Sigmoid colon (tissue), 4 donors: Measurements from ENCODE around the gene SRSF5.

Experiments used
- CTCF ChIP-seq, 4 experiments: fragments of 450-650 bp in 3 of 4; fragments of 200-600 bp in 1 of 4; IDR thresholded peaks; one replicate each; pipeline ENCODE4 v1.5.1; 2016 to 2019; ENCODE audit warnings: antibody characterized with exemption in 4 of 4, mild to moderate bottlenecking in 3 of 4, moderate library complexity in 2 of 4
- EP300 ChIP-seq, 4 donors: sonication (generic); formaldehyde crosslinking; IDR thresholded peaks; one replicate each; pipeline ENCODE4 v1.6.1; 2017; ENCODE audit warnings: antibody characterized with exemption in 4 of 4
- POLR2A ChIP-seq, 2 donors: fragments of 450-650 bp; IDR thresholded peaks; one replicate each; pipeline ENCODE4 v1.6.1; 2016; ENCODE audit warnings: antibody characterized with exemption in 2 of 2, mild to moderate bottlenecking in 2 of 2, moderate library complexity in 2 of 2
- POLR2AphosphoS5 ChIP-seq, 4 donors: sonication (generic); formaldehyde crosslinking; IDR thresholded peaks; one replicate each; pipeline ENCODE4 v1.6.1; 2017; ENCODE audit warnings: antibody characterized with exemption in 4 of 4

- no peak for TF ChIP-seq CTCF (IDR thresholded peaks at IDR 0.05)
- TF ChIP-seq POLR2AphosphoS5 (IDR thresholded peaks at IDR 0.05) = no peak
- no peak for TF ChIP-seq POLR2A (IDR thresholded peaks at IDR 0.05)
- no peak for TF ChIP-seq EP300 (IDR thresholded peaks at IDR 0.05)
Observed at GRCh38 chr14:69795691-69796090, 28.7 kb downstream of the SRSF5 start.
